ENCODE results near the gene XXYLT1.

DNA sequence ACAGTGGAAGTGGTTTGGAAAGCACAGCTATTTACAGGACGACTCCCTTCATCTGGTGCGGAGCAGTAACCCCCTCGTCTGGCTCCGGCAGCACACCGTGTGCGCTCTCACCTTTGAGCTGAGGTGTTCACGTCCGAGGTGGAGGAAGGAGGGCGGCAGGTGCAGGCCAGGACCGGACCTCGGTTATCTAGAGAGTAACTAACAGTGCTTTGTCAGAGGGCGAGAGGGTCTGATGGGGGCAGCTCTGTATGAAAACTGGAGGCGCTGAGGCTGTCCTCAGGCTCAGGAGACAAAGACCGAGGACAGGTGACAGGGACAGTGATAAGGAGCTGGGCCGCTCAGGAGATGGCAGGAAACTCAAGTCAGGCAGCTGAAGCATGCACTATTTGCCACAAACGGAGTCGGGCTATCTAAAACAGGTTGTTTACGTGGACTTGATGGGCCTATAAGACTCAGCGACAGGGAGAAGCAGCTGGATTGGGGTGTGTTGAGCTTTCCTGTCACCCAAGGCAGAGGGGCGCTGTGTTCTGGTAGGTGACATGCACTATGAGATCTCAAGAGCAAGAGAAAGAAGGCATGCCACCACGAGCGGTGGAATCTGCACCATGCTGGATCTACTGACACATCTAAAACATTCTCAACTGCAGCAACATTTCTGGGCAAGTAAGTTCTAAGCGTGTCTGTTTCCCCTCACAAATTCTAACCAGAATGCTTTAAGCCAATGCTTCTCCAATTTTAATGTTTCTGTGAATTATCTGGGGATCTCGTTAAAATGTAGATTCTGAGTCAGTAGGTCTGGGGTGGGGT is 155.2 kb downstream of the XXYLT1 start:
- no peak for TF ChIP-seq POLR2A (IDR thresholded peaks at IDR 0.05)
- no peak for TF ChIP-seq CTCF (IDR thresholded peaks at IDR 0.05)
